SK-N-SH (cell line): ENCODE data around the gene GFPT2.

ENCODE experiments used
- CTCF ChIP-seq: fragments of 200-600 bp; sonication (generic); IDR thresholded peaks from 2 replicates; pipeline ENCODE4 v1.6.1; 2017; ENCODE audit warnings: antibody characterized with exemption, mild to moderate bottlenecking, moderate library complexity
- FOXM1 ChIP-seq: IDR thresholded peaks from 2 replicates; pipeline ENCODE4 v1.4.0; 2012; ENCODE audit warnings: low read depth, mild to moderate bottlenecking
- PBX3 ChIP-seq: IDR thresholded peaks from 2 replicates; pipeline ENCODE4; 2012
- POLR2AphosphoS5 ChIP-seq: IDR thresholded peaks from 2 replicates; pipeline ENCODE4 v1.6.1; 2012; ENCODE audit warnings: low read depth, low read length
- RAD21 ChIP-seq: IDR thresholded peaks from 2 replicates; pipeline ENCODE4 v1.6.1; 2012; ENCODE audit warnings: mild to moderate bottlenecking, low read length
- TAF1 ChIP-seq: IDR thresholded peaks from 2 replicates; pipeline ENCODE4 v1.6.1; 2012; ENCODE audit warnings: low read depth, mild to moderate bottlenecking, low read length, moderate library complexity, borderline replicate concordance
- YY1 ChIP-seq: IDR thresholded peaks from 2 replicates; pipeline ENCODE4 v1.4.0; 2012; ENCODE audit warnings: low read depth, mild to moderate bottlenecking

DNA sequence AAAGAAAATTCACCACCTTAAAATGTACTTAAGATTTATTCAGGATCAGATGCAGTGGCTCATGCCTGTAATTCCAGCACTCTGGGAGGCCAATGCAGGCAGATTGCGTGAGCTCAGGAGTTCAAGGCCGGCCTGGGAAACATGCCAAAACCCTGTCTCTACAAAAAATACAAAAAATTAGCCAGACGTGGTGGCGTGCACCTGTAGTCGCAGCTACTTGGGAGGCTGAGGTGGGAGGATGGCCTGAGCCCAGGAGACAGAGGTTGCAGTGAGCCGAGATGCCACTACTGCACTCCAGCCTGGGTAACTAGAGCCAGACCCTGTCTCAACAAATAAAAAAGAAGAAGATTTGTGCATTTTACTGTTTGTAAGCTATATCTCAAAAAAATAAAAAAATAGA lies 34.7 kb upstream of the GFPT2 start:
- TF ChIP-seq CTCF: no peak
- TF ChIP-seq YY1: no peak
- no peak for TF ChIP-seq PBX3
- no peak for TF ChIP-seq FOXM1
- no peak for TF ChIP-seq TAF1
- TF ChIP-seq POLR2AphosphoS5: no peak
- no peak for TF ChIP-seq RAD21
